ENCODE measurements around the gene ADK.

Gene ADK

GRCh38 chr10:74223755-74224529, 72.9 kb downstream of the ADK start:
- H2AFZ ChIP-seq = no peak overlapping the region
- TF ChIP-seq CTCF (IDR thresholded peaks at IDR 0.05) = no peak
- no peak overlapping the region for H3K9ac ChIP-seq
- H3K27me3 ChIP-seq (ENCODE audit: control insufficient read depth, insufficient read depth, low read length) = no peaks in the 10 kb centered on the region
- no peaks in the 10 kb centered on the region for H3K9me3 ChIP-seq (ENCODE audit: control insufficient read depth, low read length)
- H3K4me1 ChIP-seq = no peaks in the 10 kb centered on the region
- H3K4me2 ChIP-seq (ENCODE audit: low read length) = no peak overlapping the region
- no peaks in the 10 kb centered on the region for H3K79me2 ChIP-seq
- no peak overlapping the region for H3K27ac ChIP-seq
- no peak overlapping the region for H3K4me3 ChIP-seq (ENCODE audit: low read depth, low read length)
- H3K36me3 ChIP-seq (ENCODE audit: control insufficient read depth, insufficient read depth, low read length) = no peaks in the 10 kb centered on the region

GRCh38 chr10:74227697-74228424, 76.8 kb downstream of the ADK start:
- Histone ChIP-seq H3K79me2 (no peaks in the 10 kb centered on the region), H3K4me3 (ENCODE audit: low read depth, low read length) (no peak overlapping the region), H3K9me3 (ENCODE audit: control insufficient read depth, low read length) (no peaks in the 10 kb centered on the region), H3K27me3 (ENCODE audit: control insufficient read depth, insufficient read depth, low read length) (no peaks in the 10 kb centered on the region), H3K9ac (no peak overlapping the region), H3K4me1 (no peaks in the 10 kb centered on the region), H2AFZ (no peak overlapping the region), H3K36me3 (ENCODE audit: control insufficient read depth, insufficient read depth, low read length) (no peaks in the 10 kb centered on the region), H3K27ac (no peak overlapping the region), H3K4me2 (ENCODE audit: low read length) (no peak overlapping the region)
- TF ChIP-seq CTCF (IDR thresholded peaks at IDR 0.05) = no peak

- H3K27me3 ChIP-seq (ENCODE audit: control insufficient read depth, insufficient read depth, low read length) = no peaks in the 10 kb centered on the region
- no peak for TF ChIP-seq CTCF (IDR thresholded peaks at IDR 0.05)
Measured at GRCh38 chr10:74231375-74231774, 80.4 kb downstream of the ADK start.

GRCh38 chr10:74233281-74233680, 82.3 kb downstream of the ADK start:
- Histone ChIP-seq H3K9me3 (ENCODE audit: control insufficient read depth, low read length) (no peaks in the 10 kb centered on the region), H3K4me1 (no peaks in the 10 kb centered on the region), H3K27ac (no peak overlapping the region), H3K9ac (no peak overlapping the region), H3K27me3 (ENCODE audit: control insufficient read depth, insufficient read depth, low read length) (no peaks in the 10 kb centered on the region), H2AFZ (no peak overlapping the region), H3K79me2 (no peaks in the 10 kb centered on the region), H3K36me3 (ENCODE audit: control insufficient read depth, insufficient read depth, low read length) (no peaks in the 10 kb centered on the region), H3K4me2 (ENCODE audit: low read length) (no peak overlapping the region), H3K4me3 (ENCODE audit: low read depth, low read length) (no peak overlapping the region)
- no peak for TF ChIP-seq CTCF (IDR thresholded peaks at IDR 0.05)

More at GRCh38 chr10:74231375-74231774, 80.4 kb downstream of the ADK start:
- Histone ChIP-seq H3K79me2 (no peaks in the 10 kb centered on the region), H3K4me3 (ENCODE audit: low read depth, low read length) (no peak overlapping the region), H2AFZ (no peak overlapping the region), H3K36me3 (ENCODE audit: control insufficient read depth, insufficient read depth, low read length) (no peaks in the 10 kb centered on the region), H3K9ac (no peak overlapping the region), H3K9me3 (ENCODE audit: control insufficient read depth, low read length) (no peaks in the 10 kb centered on the region), H3K4me1 (no peaks in the 10 kb centered on the region), H3K4me2 (ENCODE audit: low read length) (no peak overlapping the region), H3K27ac (no peak overlapping the region)

Measured in parathyroid adenoma (tissue), 2 donors.